ENCODE data around the gene CHMP3. TPM values are rescaled to one million over a fixed set of nuclear protein-coding genes. Genes with fewer than 3 reads are reported as not detected.
A peak's percentile ranks its signal among the peaks of the same experiment; 100 is the strongest.

Gene CHMP3
- total RNA-seq, 1 donor from 2014 or later = 106 TPM

GRCh38 chr2:86519349-86519748 is 43.9 kb downstream of the CHMP3 start:
- H3K27me3 ChIP-seq (ENCODE audit: control insufficient read depth, insufficient read depth, low read length) = no peaks in the 10 kb centered on the region
- no peak for DNase-seq (ENCODE audit: low read depth)
- no peak for TF ChIP-seq CTCF (IDR thresholded peaks at IDR 0.05; ENCODE audit: insufficient read depth, low read length, poor library complexity, severe bottlenecking)
- H3K4me3 ChIP-seq (ENCODE audit: low read depth, low read length) = no peak overlapping the region
- no peaks in the 10 kb centered on the region for H3K36me3 ChIP-seq (ENCODE audit: control insufficient read depth, insufficient read depth, low read length)

- Histone ChIP-seq H3K36me3 (ENCODE audit: control insufficient read depth, insufficient read depth, low read length) (no peaks in the 10 kb centered on the region), H3K27me3 (ENCODE audit: control insufficient read depth, insufficient read depth, low read length) (no peaks in the 10 kb centered on the region), H3K4me3 (ENCODE audit: low read depth, low read length) (no peak overlapping the region)
- no peak for DNase-seq (ENCODE audit: low read depth)
- peak; percentile 28 for TF ChIP-seq CTCF (IDR thresholded peaks at IDR 0.05; ENCODE audit: insufficient read depth, low read length, poor library complexity, severe bottlenecking)
These were observed 44.8 kb downstream of the CHMP3 start for GRCh38 chr2:86518481-86518880.

- no peak for DNase-seq (ENCODE audit: low read depth)
- no peak overlapping the region for H3K4me3 ChIP-seq (ENCODE audit: low read depth, low read length)
- no peaks in the 10 kb centered on the region for H3K27me3 ChIP-seq (ENCODE audit: control insufficient read depth, insufficient read depth, low read length)
- TF ChIP-seq CTCF (IDR thresholded peaks at IDR 0.05; ENCODE audit: insufficient read depth, low read length, poor library complexity, severe bottlenecking) = no peak
- peaks cover 1% of the 10 kb centered on the region for H3K36me3 ChIP-seq (ENCODE audit: control insufficient read depth, insufficient read depth, low read length)
These were observed 49.1 kb downstream of the CHMP3 start for GRCh38 chr2:86513948-86514660.

GRCh38 chr2:86512892-86513291 is 50.4 kb downstream of the CHMP3 start:
- peaks cover 4% of the 10 kb centered on the region for H3K36me3 ChIP-seq (ENCODE audit: control insufficient read depth, insufficient read depth, low read length)
- H3K27me3 ChIP-seq (ENCODE audit: control insufficient read depth, insufficient read depth, low read length) = no peaks in the 10 kb centered on the region
- no peak for TF ChIP-seq CTCF (IDR thresholded peaks at IDR 0.05; ENCODE audit: insufficient read depth, low read length, poor library complexity, severe bottlenecking)
- H3K4me3 ChIP-seq (ENCODE audit: low read depth, low read length) = no peak overlapping the region
- DNase-seq (ENCODE audit: low read depth) = no peak

GRCh38 chr2:86512034-86512433 is 51.2 kb downstream of the CHMP3 start:
- no peak for DNase-seq (ENCODE audit: low read depth)
- H3K36me3 ChIP-seq (ENCODE audit: control insufficient read depth, insufficient read depth, low read length) = peaks cover 4% of the 10 kb centered on the region
- H3K27me3 ChIP-seq (ENCODE audit: control insufficient read depth, insufficient read depth, low read length) = no peaks in the 10 kb centered on the region
- no peak overlapping the region for H3K4me3 ChIP-seq (ENCODE audit: low read depth, low read length)
- TF ChIP-seq CTCF (IDR thresholded peaks at IDR 0.05; ENCODE audit: insufficient read depth, low read length, poor library complexity, severe bottlenecking) = no peak

- no peak for TF ChIP-seq CTCF (IDR thresholded peaks at IDR 0.05; ENCODE audit: insufficient read depth, low read length, poor library complexity, severe bottlenecking)
- Histone ChIP-seq H3K27me3 (ENCODE audit: control insufficient read depth, insufficient read depth, low read length) (no peaks in the 10 kb centered on the region), H3K36me3 (ENCODE audit: control insufficient read depth, insufficient read depth, low read length) (peaks cover 4% of the 10 kb centered on the region), H3K4me3 (ENCODE audit: low read depth, low read length) (no peak overlapping the region)
- DNase-seq (ENCODE audit: low read depth) = no peak
These were observed 52.8 kb downstream of the CHMP3 start for GRCh38 chr2:86510436-86510933.
